ENCODE data around the gene PNPLA7.
"Not testable (repeated sequence)": the region's sequence is repeated elsewhere in the genome, so short reads cannot be mapped to it uniquely, and the experiment has no call there.

The PNPLA7 gene

DNA sequence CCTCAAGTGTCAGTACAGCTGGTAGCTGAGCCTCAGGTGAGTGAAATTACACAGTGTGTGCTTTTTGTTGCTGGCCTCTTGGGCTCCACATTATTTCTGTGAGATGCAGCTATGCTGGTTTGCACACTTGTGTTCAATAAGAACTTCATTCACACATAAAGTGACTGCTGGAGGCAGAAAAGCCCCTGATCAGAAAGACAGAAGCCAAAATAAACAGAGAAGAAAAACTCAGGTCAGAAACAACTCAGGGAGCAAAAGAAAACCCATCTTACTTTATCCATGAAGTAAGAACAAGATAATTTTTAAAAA, 15.1 kb downstream of the PNPLA7 start:
- DNase-seq (ENCODE audit: extremely low read depth, low read depth), result no peak
- TF ChIP-seq, protein P1, sequence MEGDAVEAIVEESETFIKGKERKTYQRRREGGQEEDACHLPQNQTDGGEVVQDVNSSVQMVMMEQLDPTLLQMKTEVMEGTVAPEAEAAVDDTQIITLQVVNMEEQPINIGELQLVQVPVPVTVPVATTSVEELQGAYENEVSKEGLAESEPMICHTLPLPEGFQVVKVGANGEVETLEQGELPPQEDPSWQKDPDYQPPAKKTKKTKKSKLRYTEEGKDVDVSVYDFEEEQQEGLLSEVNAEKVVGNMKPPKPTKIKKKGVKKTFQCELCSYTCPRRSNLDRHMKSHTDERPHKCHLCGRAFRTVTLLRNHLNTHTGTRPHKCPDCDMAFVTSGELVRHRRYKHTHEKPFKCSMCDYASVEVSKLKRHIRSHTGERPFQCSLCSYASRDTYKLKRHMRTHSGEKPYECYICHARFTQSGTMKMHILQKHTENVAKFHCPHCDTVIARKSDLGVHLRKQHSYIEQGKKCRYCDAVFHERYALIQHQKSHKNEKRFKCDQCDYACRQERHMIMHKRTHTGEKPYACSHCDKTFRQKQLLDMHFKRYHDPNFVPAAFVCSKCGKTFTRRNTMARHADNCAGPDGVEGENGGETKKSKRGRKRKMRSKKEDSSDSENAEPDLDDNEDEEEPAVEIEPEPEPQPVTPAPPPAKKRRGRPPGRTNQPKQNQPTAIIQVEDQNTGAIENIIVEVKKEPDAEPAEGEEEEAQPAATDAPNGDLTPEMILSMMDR (IDR thresholded peaks at IDR 0.05; ENCODE audit: low read depth, low read length), result no peak

DNA sequence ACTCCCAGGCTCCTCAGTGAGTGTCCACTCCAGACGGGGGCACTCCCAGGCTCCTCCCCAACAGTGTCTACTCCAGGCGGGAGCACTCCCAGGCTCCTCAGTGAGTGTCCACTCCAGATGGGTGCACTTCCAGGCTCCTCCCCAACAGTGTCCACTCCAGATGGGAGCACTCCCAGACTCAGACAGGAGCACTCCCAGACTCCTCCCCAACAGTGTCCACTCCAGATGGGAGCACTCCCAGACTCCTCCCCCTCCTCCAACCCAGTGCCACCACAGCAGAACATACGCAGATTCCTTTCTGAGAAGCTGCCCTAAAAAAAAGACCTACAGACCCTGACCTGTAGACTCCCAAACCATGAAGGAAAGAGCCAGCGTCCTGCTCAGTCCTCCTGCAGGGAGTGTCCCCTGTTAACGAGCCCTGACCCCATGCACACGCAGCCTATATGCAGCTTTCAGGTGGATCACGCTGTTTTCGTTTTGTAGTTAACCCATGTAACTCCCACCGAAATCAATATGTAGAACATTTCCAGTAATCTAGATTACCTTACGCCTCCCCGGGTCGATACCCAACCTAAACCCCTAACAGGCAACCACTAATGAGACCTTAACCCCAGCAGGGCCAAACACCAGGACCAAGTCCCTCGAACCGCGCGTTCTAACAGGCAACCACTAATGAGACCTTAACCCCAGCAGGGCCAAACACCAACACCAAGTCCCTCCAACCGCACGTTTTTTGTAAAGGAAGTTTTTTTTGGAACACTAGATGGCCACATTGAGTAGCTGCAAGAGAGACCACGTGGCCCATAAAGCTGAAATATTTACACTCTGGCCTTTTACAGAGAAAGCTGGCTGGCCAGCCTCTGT, 15.7 kb downstream of the PNPLA7 start:
- TF ChIP-seq, protein P1 (IDR thresholded peaks at IDR 0.05; ENCODE audit: low read depth, low read length), result peak; percentile 71
- DNase-seq (ENCODE audit: extremely low read depth, low read depth), result peak; percentile 12

DNA sequence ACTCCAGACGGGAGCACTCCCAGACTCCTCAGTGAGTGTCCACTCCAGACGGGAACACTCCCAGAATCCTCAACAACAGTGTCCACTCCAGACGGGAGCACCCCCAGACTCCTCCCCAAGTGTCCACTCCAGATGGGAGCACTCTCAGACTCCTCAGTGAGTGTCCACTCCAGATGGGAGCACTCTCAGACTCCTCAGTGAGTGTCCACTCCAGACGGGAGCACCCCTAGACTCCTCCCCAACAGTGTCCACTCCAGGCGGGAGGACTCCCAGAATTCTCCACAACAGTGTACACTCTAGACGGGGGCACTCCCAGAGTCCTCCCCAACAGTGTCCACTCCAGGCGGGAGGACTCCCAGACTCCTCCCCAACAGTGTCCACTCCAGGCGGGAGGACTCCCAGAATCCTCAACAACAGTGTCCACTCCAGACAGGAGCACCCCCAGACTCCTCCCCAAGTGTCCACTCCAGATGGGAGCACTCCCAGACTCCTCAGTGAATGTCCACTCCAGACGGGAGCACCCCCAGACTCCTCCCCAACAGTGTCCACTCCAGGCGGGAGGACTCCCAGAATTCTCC, 17.2 kb downstream of the PNPLA7 start:
- not testable (repeated sequence) for DNase-seq (ENCODE audit: extremely low read depth, low read depth)

DNA sequence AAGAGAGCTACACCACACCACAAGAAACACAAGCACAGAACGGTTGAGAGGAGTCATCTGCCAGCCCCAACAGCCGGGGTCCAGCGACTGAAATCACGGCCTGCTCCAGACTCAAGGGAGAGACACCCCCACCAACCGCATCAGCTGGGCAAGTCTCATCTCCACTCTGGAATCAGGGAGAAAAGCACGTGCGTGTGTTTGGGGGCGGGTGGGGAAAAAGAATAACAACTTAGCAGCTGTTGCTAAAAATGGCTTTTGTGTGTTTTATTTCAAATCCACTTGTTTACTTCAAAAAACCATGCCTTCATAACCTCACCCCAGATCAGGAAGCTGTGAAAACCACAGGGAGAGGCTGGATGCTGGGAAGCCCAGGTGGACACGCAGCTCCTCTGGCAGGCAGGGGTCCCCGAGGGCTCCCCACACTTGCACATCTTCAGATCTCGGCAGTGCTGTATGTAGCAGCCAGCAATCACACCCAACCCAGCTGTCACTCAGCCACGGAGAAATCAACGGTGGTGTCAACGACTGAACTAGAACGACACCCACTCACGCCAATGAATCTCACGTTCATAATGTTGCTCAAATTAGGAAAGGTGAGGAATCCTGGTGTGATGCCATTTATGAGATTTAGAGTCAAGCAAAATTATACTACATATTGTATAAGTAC, 19.0 kb downstream of the PNPLA7 start:
- TF ChIP-seq, protein P1 (IDR thresholded peaks at IDR 0.05; ENCODE audit: low read depth, low read length), result no peak

DNA sequence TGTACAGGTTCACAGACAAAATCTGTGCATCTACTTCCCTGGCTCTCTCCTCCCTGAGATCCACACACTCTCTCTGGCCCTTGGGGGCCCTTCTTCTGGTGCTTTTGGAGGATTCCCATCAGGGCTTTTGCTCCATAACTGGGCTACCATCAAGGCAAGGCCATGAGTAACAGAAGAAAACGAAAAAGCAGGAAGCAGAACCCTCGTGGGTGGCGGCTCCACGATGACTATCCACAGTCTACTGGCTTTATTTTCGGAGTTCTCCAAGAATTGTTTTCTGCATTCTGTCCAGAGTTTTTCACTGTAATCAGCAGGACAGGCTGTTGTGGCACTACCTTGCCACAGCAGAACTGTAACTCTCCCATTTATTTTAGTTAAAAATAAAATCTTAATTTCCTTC, 19.9 kb downstream of the PNPLA7 start:
- TF ChIP-seq, protein P1 (IDR thresholded peaks at IDR 0.05; ENCODE audit: low read depth, low read length), result no peak
- no peak for DNase-seq (ENCODE audit: extremely low read depth, low read depth)

More for the DNA sequence above, 19.0 kb downstream of the PNPLA7 start:
- no peak for DNase-seq (ENCODE audit: extremely low read depth, low read depth)

DNA sequence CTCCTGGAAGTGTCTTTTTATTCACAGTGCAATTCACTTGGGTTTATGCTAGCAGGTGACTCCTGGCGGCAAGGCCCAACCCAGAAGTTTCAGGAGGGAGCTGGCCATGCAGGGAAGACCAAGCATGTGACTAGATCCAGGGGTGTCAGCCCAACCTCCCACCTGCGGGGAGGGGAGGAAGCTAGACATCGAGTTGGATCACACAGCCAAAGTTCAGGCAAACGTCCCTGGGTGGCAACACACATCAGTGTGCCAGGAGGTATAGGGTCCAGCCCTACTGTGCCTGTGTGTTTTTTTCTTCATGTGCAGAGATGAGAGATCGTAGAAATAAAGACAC, 25.3 kb downstream of the PNPLA7 start:
- no peak for DNase-seq (ENCODE audit: extremely low read depth, low read depth)
- TF ChIP-seq, protein P1 (IDR thresholded peaks at IDR 0.05; ENCODE audit: low read depth, low read length), result no peak

DNA sequence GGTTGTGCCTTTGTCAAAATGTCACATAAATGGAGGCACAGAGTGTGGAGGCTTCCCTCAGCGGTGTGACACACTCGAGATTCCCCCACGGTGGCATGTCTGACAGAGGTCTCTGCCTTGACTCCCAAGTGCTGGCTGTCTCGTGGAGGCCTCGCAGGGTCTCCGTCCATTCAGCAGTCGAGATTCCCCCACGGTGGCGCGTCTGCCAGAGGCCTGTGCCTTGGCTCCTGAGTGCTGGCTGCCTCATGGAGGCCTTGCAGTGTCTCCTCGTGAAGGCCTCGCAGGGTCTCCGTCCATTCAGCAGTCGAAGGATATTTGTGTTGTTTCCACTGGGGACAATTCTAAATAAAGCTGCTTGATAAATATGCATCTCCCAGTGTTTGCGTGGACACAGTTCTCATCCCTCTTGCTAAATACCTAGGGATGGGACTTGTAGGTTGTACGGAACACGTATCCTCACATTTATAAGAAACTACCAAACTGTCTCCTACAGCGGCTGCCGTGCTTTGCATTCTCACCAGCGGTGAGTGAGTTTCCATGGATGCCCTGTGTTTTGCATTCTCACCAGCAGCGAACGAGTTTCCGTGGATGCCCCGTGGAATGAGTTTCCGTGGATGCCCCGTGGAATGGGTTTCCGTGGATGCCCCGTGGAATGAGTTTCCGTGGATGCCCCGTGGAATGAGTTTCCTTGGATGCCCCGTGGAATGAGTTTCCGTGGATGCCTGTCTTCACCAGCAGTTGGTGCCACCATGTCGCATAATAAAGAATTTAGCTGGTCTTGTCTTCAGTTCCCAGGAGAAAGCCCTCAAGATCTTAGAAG, 25.8 kb downstream of the PNPLA7 start:
- no peak for DNase-seq (ENCODE audit: extremely low read depth, low read depth)
- TF ChIP-seq, protein P1 (IDR thresholded peaks at IDR 0.05; ENCODE audit: low read depth, low read length), result no peak

All from AG09319 (cell line).